HCT116 (cell line): ENCODE data around the gene CIT. TPM values are rescaled to one million over a fixed set of nuclear protein-coding genes. Genes with fewer than 3 reads are reported as not detected.
A peak's percentile ranks its signal among the peaks of the same experiment; 100 is the strongest.

Source experiments
- ATAC-seq: fragments of 200-7000 bp; cut with Tn5 transposase; 2 replicates; pipeline ENCODE4 v1.9.1; 2020; ENCODE audit warnings: mild to moderate bottlenecking, moderate library complexity
- BruUV-seq: library from RNA; stranded (reverse); fragments of 400-500 nt; replicated peaks from 2 replicates; lab custom pipeline; 2021; lab: Mats Ljungman, UMichigan
- CTCF ChIA-PET: fragments of 300-600 bp; sonication (Branson Sonifier 250); formaldehyde crosslinking; loops from one replicate; lab custom pipeline; 2021; ENCODE audit warnings: antibody characterized with exemption; lab: Charles Lee
- POLR2A ChIA-PET: fragments of 300-600, 350-600 bp; sonication (Branson Sonifier 250); formaldehyde crosslinking; loops from one replicate; lab custom pipeline; 2021; ENCODE audit warnings: antibody characterized with exemption; lab: Charles Lee
- RAD21 ChIA-PET, 2 experiments: fragments of 300-600 bp; sonication (Branson Sonifier 250); formaldehyde crosslinking; loops; one replicate each; lab custom pipeline; 2023; ENCODE audit warnings: low total read pairs in 2 of 2; ENCODE audit not compliant: uncharacterized antibody in 2 of 2, unreplicated experiment in 2 of 2, low non-redundant PET in 1 of 2; lab: Charles Lee
- DNase-seq: peaks from one replicate; pipeline ENCODE4 v3.0.0-alpha.2; 2010; ENCODE audit warnings: low read depth, low spot score
- H2AFZ ChIP-seq: fragments of 200-600 bp; shearing (Covaris generic), sonication (generic); 2 replicates; pipeline ENCODE4 v1.6.1; 2017; ENCODE audit warnings: low read depth, mixed run types, mixed read lengths, antibody characterized with exemption, low read length; ENCODE audit not compliant: poor library complexity, severe bottlenecking
- H3K27ac ChIP-seq: 2 replicates; pipeline ENCODE4 v1.5.1; 2012; ENCODE audit warnings: low read depth, low read length
- H3K27me3 ChIP-seq: fragments of 200-600 bp; sonication (generic); 2 replicates; pipeline ENCODE4 v1.6.1; 2016; ENCODE audit warnings: mixed run types, low read length, mixed read lengths; ENCODE audit not compliant: insufficient read depth
- H3K36me3 ChIP-seq, 2 experiments: fragments of 200-500 bp in 1 of 2; fragments of 200-600 bp in 1 of 2; sonication (Bioruptor generic) in 1 of 2; sonication (generic) in 1 of 2; 2 replicates each; pipeline versions ENCODE4 v1.5.1 to v1.6.1; 2014 to 2016; ENCODE audit warnings: low read length in 2 of 2, inconsistent platforms in 1 of 2, mixed read lengths in 1 of 2, mixed run types in 1 of 2; ENCODE audit not compliant: insufficient read depth in 2 of 2, control insufficient read depth in 1 of 2
- H3K4me1 ChIP-seq, 2 experiments: fragments of 200-600 bp in 1 of 2; sonication (generic) in 1 of 2; 2 replicates each; pipeline versions ENCODE4 v1.5.1 to v1.6.1; 2012 to 2017; ENCODE audit warnings: low read length in 2 of 2, inconsistent platforms in 1 of 2, mild to moderate bottlenecking in 1 of 2, mixed read lengths in 1 of 2, mixed run types in 1 of 2, moderate library complexity in 1 of 2; ENCODE audit not compliant: insufficient read depth in 2 of 2, control insufficient read depth in 1 of 2
- H3K4me2 ChIP-seq: fragments of 200-600 bp; sonication (generic); 2 replicates; pipeline ENCODE4 v1.6.1; 2017; ENCODE audit warnings: mixed run types, low read length, mixed read lengths
- H3K4me3 ChIP-seq, 2 experiments: fragments of 200-600 bp in 1 of 2; sonication (generic) in 1 of 2; replicated peaks in 1 of 2; 2 replicates each; pipeline ENCODE4 v1.5.1; 2011 to 2016; ENCODE audit warnings: low read length in 2 of 2, control low read depth in 1 of 2, low read depth in 1 of 2, mild to moderate bottlenecking in 1 of 2, mixed read lengths in 1 of 2, mixed run types in 1 of 2
- H3K79me2 ChIP-seq: fragments of 200-600 bp; sonication (generic); 2 replicates; pipeline ENCODE4 v1.6.1; 2017; ENCODE audit warnings: mild to moderate bottlenecking, mixed run types, low read length, moderate library complexity, mixed read lengths; ENCODE audit not compliant: insufficient read depth
- H3K9ac ChIP-seq: fragments of 200-600 bp; sonication (generic); 2 replicates; pipeline ENCODE4 v1.6.1; 2016; ENCODE audit warnings: low read length, mixed read lengths
- H3K9me2 ChIP-seq: fragments of 200-600 bp; sonication (generic), shearing (Covaris generic); 2 replicates; pipeline ENCODE4 v1.6.1; 2017; ENCODE audit warnings: mixed run types, mild to moderate bottlenecking, moderate library complexity; ENCODE audit not compliant: insufficient read depth
- H3K9me3 ChIP-seq, 2 experiments: fragments of 200-500 bp in 1 of 2; fragments of 200-600 bp in 1 of 2; sonication (Bioruptor generic) in 1 of 2; sonication (generic) in 1 of 2; 2 replicates each; pipeline ENCODE4 v1.6.1; 2014 to 2017; ENCODE audit warnings: low read length in 2 of 2, mixed read lengths in 2 of 2, inconsistent platforms in 1 of 2, low read depth in 1 of 2, mild to moderate bottlenecking in 1 of 2, mixed run types in 1 of 2, moderate library complexity in 1 of 2; ENCODE audit not compliant: control insufficient read depth in 1 of 2, insufficient read depth in 1 of 2
- H4K20me1 ChIP-seq: fragments of 200-600 bp; sonication (generic), shearing (Covaris generic); 2 replicates; pipeline ENCODE4 v1.6.1; 2017; ENCODE audit warnings: mixed run types, mild to moderate bottlenecking, moderate library complexity; ENCODE audit not compliant: insufficient read depth
- ELF1 ChIP-seq: IDR thresholded peaks from 2 replicates; pipeline ENCODE4 v1.6.1; 2012; ENCODE audit warnings: low read depth, borderline replicate concordance
- EZH2 ChIP-seq: fragments of 200-600 bp; sonication (generic); IDR thresholded peaks from 2 replicates; pipeline ENCODE4 v1.6.1; 2017; ENCODE audit warnings: antibody characterized with exemption, mixed run types
- EZH2phosphoT487 ChIP-seq: fragments of 200-600 bp; IDR thresholded peaks from 2 replicates; pipeline ENCODE4 v1.6.1; 2018; ENCODE audit warnings: antibody characterized with exemption, borderline replicate concordance
- FOSL1 ChIP-seq: IDR thresholded peaks from 2 replicates; pipeline ENCODE4 v1.6.1; 2012; ENCODE audit warnings: low read depth
- SP1 ChIP-seq: IDR thresholded peaks from 2 replicates; pipeline ENCODE4 v1.6.1; 2012; ENCODE audit warnings: low read depth
- ZNF274 ChIP-seq: fragments of 200-500 bp; sonication (Bioruptor generic); IDR thresholded peaks from 2 replicates; pipeline ENCODE4 v1.6.1; 2014; ENCODE audit warnings: mild to moderate bottlenecking, low read depth, low read length, inconsistent platforms
- intact Hi-C: fragments of 100-400 bp; cut with micrococcal nuclease; formaldehyde crosslinking; loops from 2 replicates; pipeline ENCODE4 v1.10.0; 2022
- total RNA-seq: library from RNA; stranded (reverse); gene quantifications from one replicate; pipeline ENCODE4 v1.2.1, GENCODE V29; 2021; ENCODE audit not compliant: unreplicated experiment

CIT gene
- total RNA-seq, 1 experiment from 2014 or later = 54.2 TPM

DNA sequence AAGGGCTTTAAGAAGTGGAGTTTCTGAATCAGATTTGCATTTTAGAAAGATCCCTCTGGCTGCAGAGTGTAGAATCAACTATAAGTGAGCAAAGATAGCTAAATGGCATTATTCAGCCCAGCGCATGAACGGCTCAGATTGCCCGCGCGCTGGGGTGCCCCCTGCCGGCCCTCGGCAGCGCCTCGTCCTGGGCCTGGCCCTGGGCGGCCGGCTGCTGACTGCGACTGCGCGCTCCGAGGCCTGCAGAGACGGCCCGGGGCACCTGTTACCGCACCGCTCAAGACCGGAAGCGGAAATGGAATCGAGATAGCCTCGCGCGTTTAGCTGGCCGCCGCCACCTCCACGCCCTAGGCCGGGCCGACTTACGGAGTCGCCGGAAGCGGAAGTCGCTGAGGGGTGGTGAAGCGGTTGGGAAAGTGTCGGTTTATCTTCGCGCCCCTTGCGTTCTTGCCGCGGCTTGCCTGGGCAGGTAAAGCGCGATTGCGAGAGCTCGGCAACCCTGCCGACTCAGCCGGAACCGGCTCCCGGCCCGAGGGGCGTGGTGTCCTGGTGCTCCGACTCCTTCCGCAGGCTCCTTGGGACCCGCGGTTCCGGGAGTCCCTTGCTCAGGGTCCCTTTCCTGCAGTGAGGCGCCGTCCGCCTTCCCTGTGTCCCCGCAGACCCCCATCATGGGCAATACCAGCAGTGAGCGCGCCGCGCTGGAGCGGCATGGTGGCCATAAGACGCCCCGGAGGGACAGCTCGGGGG, 209.4 kb downstream of the CIT start, which contains the start of gene PRKAB1 (continued):
- TF ChIP-seq SP1 (no peak; the same call in none of the 2 replicates), EZH2 (no peak), ELF1 (peak; percentile 88), FOSL1 (no peak), ZNF274 (no peak)

DNA sequence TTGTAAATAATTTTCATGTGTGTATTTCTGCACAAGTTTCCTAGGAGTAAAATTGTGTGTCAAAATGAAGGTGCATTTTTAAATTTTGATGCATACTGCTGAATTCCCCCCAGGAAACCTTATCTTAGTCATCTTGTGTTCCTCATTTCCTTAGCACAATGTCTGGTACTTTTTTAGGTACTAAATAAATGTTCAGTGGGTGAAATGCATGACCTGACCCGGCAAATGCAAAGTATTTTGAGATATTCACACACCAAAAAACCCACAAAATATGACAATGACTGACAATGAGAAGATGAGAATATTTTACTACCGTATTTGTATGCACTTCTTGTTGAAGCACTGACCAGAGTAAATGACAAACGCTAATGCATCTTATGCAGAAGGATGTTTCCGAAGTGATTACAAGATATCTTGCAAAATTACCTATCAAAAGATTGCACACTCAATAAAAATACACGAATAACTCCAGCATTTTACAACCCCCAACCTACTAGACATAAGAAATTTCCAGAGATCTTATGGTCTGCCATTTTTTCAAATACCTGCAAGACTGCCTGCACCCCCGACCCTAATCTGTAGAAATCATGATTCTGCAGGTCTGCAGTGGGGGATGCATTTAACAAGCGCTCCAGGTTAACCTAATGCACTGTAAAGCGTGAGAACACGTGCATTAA, 210.1 kb downstream of the CIT start:
- peak overlapping the region; percentile 45; the same call in 1 of the 2 replicates for H3K27ac ChIP-seq
- peak overlapping the region; percentile 45 for H3K9ac ChIP-seq
- peak overlapping the region; percentile 31 to 98 for H3K4me3 ChIP-seq
- peaks cover 0 to 11% of the 10 kb centered on the region in 2 experiments; a peak in 1 of 4 replicates for H3K4me1 ChIP-seq
- no peaks in the 10 kb centered on the region for H4K20me1 ChIP-seq
- H3K27me3 ChIP-seq = no peaks in the 10 kb centered on the region; the same call in 1 of the 2 replicates
- H3K9me2 ChIP-seq = no peaks in the 10 kb centered on the region
- TF ChIP-seq EZH2phosphoT487 = no peak
- TF ChIP-seq SP1 = 0 out of 2 replicates have a peak, but pooled peaks have one; percentile 1
- TF ChIP-seq, all 23 proteins: peak for 1
- Histone ChIP-seq H3K9me3 (no peaks in the 10 kb centered on the region), H2AFZ (peak overlapping the region; percentile 98), H3K36me3 (peaks cover 0 to 16% of the 10 kb centered on the region in 2 experiments; a peak in 1 of 4 replicates), H3K4me2 (peak overlapping the region; percentile 86), H3K79me2 (peaks cover 40% of the 10 kb centered on the region)
- RAD21 ChIA-PET = no interaction called here
- CTCF ChIA-PET = interaction anchor here (0.7 to 1.4 kb wide), 6 partner anchors 15 to 166 kb away, joined by 3 to 6 read pairs (median 4); no protein-coding TSS in a partner anchor
- ATAC-seq (peak; percentile 27), DNase-seq (no peak)
- BruUV-seq = no TSS peak
- intact Hi-C loops = loop anchor here (1.0 kb wide), 1 partner anchor 167 kb away; no protein-coding TSS in a partner anchor
- POLR2A ChIA-PET = no interaction called here
